ENCODE data around the gene PLEKHG4.

DNA sequence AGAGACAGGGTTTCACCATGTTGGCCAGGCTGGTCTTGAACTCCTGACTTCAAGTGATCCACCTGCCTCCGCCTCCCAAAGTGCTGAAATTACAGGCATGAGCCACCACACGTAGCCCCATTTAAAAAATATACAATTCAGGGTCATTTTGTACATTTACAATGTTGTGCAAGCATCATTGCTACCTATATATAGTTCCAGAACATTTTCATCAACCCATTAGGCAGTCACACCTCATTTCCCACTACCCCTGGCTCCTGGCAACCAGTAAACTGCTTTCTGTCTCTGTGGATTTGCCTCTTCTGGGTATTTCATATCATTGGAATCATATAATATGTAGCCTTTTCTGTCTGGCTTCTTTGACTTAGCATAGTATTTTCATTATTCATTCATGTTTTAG is 54.0 kb downstream of the PLEKHG4 start:
- TF ChIP-seq POLR2A (IDR thresholded peaks at IDR 0.05; ENCODE audit: low read length) (no peak), GATA1 (IDR thresholded peaks at IDR 0.05; ENCODE audit: low read depth, low read length) (no peak)
